GM10248 (cell line): Measurements from ENCODE around the gene SHTN1.

Experiments
- CTCF ChIA-PET: fragments of 300-600 bp; sonication (Branson Sonifier 250); formaldehyde crosslinking; extraction: SDS; loops from one replicate; lab custom pipeline; 2021; ENCODE audit warnings: antibody characterized with exemption; lab: Yijun Ruan, JAX
- POLR2A ChIA-PET: fragments of 350-650 bp; sonication (Branson Sonifier 250); formaldehyde crosslinking; extraction: SDS; loops from one replicate; lab custom pipeline; 2020; ENCODE audit warnings: antibody characterized with exemption; lab: Yijun Ruan, JAX
- DNase-seq: peaks from one replicate; pipeline ENCODE4 v3.0.0; 2012; ENCODE audit errors: extremely low spot score
- CTCF ChIP-seq: IDR thresholded peaks from 2 replicates; pipeline ENCODE4 v1.5.1; 2012; ENCODE audit warnings: mild to moderate bottlenecking, low read depth; ENCODE audit errors: extremely low read depth, missing control alignments, control extremely low read depth

Gene SHTN1

GRCh38 chr10:116978901-116979300 lies 26.1 kb downstream of the SHTN1 start:
- ChIA-PET POLR2A (no interaction called here), CTCF (interaction anchor here (0.8 to 1.4 kb wide), 2 partner anchors 11 to 73 kb away, joined by 3 to 4 read pairs; no protein-coding TSS in a partner anchor)
- no peak for TF ChIP-seq CTCF
- no peak for DNase-seq

- ChIA-PET POLR2A (no interaction called here), CTCF (no interaction called here)
- no peak for DNase-seq
- no peak for TF ChIP-seq CTCF
Measured at GRCh38 chr10:116974456-116975005, 30.5 kb downstream of the SHTN1 start.

GRCh38 chr10:116973946-116974455 lies 31.0 kb downstream of the SHTN1 start:
- CTCF ChIA-PET, result no interaction called here
- no peak for TF ChIP-seq CTCF
- POLR2A ChIA-PET, result no interaction called here
- DNase-seq, result no peak

GRCh38 chr10:116973371-116973905 lies 31.5 kb downstream of the SHTN1 start:
- no peak for DNase-seq
- ChIA-PET POLR2A (no interaction called here), CTCF (no interaction called here)
- TF ChIP-seq CTCF, result no peak

- no peak for DNase-seq
- POLR2A ChIA-PET, result no interaction called here
- CTCF ChIA-PET, result interaction anchor here (0.8 to 1.4 kb wide), 4 partner anchors 8 to 32 kb away, joined by 3 to 4 read pairs (median 3); no protein-coding TSS in a partner anchor
- TF ChIP-seq CTCF, result no peak
Measured at GRCh38 chr10:116972131-116972530, 32.9 kb downstream of the SHTN1 start.

- POLR2A ChIA-PET, result no interaction called here
- CTCF ChIA-PET, result interaction anchor here (1.1 to 1.2 kb wide), 2 partner anchors 9 to 46 kb away, joined by 3 read pairs; no protein-coding TSS in a partner anchor
- DNase-seq, result no peak
- no peak for TF ChIP-seq CTCF
Measured at GRCh38 chr10:116970050-116970449, 34.9 kb downstream of the SHTN1 start.
